Measurements from ENCODE around the gene CERK. TPM values are rescaled to one million over a fixed set of nuclear protein-coding genes. Genes with fewer than 3 reads are reported as not detected.

The CERK gene
- total RNA-seq, 3 donors from 2014 or later = 40.3 to 51.7 (median 50.0) TPM

DNA sequence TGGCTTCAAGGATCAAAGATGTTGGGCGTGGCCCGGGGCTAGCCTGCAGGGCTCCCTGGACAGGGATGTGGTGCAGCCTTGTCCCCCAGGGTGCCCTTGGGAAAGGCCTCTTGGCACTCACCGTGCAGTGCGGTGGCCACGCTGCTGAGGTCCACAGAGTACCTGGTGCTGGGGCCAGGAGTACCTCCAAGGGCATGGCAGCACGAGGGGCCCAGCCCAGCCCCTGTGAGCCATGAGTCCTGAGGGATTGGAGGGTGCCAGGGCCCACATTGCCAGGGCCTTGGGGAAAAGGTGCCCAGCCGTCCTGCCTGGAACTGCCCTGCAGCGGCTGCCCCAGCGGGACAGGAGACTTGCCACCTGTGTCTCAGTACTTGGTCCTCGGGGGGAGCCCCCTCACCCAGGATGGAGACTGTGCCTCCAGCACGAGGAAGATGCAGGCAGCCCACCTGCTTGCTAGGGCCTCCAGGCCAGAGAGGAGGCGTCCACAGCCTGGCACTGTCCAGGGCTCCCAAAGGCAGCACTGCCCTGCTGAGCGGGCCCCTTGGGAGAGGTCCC lies 73.7 kb downstream of the CERK start:
- ATAC-seq = no peak

DNA sequence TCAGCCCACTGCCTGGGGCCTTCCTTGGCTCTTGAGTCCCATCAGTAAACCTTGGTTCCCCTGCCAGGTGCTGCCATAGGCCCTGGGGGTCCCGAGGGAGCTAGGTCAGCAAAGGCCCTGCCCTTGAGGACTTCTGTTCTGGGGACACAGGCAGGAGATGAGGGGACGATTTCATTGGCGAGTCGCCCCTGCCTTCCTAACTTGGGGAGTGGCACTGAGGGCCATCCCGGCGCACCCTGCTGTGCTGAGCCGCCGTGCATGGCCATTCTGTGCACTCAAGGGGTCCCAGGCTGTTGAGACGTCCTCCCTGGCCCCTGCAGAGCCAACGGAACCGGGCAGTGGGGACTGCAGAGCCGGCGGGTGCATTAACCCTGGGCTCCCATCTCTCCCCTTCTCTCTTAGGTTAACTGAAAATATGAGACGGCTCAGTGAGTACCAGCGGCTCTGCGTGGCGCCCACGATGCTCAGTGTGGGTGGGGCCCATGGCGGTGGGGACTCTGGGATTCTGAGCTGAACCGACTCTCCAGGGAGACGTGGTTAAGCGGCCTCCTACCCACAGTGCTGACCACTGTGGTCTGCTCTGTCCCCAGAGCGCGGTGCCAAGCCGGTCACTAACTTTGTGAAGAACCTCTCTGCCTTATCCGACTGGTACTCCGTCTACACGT lies 74.5 kb downstream of the CERK start:
- H3K36me3 ChIP-seq (ENCODE audit: low read depth) = no peaks in the 10 kb centered on the region
- no peak overlapping the region for H3K4me3 ChIP-seq
- TF ChIP-seq, protein P1, sequence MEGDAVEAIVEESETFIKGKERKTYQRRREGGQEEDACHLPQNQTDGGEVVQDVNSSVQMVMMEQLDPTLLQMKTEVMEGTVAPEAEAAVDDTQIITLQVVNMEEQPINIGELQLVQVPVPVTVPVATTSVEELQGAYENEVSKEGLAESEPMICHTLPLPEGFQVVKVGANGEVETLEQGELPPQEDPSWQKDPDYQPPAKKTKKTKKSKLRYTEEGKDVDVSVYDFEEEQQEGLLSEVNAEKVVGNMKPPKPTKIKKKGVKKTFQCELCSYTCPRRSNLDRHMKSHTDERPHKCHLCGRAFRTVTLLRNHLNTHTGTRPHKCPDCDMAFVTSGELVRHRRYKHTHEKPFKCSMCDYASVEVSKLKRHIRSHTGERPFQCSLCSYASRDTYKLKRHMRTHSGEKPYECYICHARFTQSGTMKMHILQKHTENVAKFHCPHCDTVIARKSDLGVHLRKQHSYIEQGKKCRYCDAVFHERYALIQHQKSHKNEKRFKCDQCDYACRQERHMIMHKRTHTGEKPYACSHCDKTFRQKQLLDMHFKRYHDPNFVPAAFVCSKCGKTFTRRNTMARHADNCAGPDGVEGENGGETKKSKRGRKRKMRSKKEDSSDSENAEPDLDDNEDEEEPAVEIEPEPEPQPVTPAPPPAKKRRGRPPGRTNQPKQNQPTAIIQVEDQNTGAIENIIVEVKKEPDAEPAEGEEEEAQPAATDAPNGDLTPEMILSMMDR (IDR thresholded peaks at IDR 0.05) = no peak
- intact Hi-C loops (cut with DNase I, micrococcal nuclease) = no loop called here
- H3K9me3 ChIP-seq = no peaks in the 10 kb centered on the region
- H3K4me1 ChIP-seq (ENCODE audit: low read depth) = peaks cover 15% of the 10 kb centered on the region
- no peak for ATAC-seq
- DNase-seq = no peak

More for the DNA sequence above, 73.7 kb downstream of the CERK start:
- Histone ChIP-seq H3K36me3 (ENCODE audit: low read depth) (no peaks in the 10 kb centered on the region), H3K4me3 (no peak overlapping the region), H3K4me1 (ENCODE audit: low read depth) (peaks cover 15% of the 10 kb centered on the region), H3K9me3 (no peaks in the 10 kb centered on the region)
- intact Hi-C loops (cut with DNase I, micrococcal nuclease) = no loop called here
- TF ChIP-seq, protein P1 (IDR thresholded peaks at IDR 0.05) = no peak
- DNase-seq = no peak

DNA sequence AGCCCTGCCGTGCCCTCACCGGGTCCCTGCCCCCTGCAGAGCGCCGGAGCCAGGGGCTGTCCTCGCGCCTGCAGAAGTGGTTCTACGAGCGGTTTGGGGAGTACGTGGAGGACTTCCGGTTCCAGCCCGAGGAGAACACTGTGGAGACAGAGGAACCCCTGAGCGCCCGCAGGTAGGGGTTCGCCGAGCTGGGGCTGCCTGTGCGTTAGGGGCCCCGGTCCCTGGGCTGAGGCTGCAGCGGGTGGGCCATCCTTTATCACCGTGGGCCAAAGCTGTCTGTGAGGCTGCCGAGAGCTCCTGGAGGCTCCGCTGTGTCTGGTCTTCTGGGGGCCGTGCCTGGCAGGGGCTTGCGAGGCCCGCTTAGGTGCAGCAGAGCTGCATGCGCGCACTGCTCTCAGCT lies 75.1 kb downstream of the CERK start:
- H3K4me3 ChIP-seq = no peak overlapping the region
- no peak for DNase-seq
- H3K9me3 ChIP-seq = no peaks in the 10 kb centered on the region
- TF ChIP-seq, protein P1 (IDR thresholded peaks at IDR 0.05) = no peak
- no peak for ATAC-seq
- peaks cover 15% of the 10 kb centered on the region for H3K4me1 ChIP-seq (ENCODE audit: low read depth)
- intact Hi-C loops (cut with DNase I, micrococcal nuclease) = no loop called here
- H3K36me3 ChIP-seq (ENCODE audit: low read depth) = no peaks in the 10 kb centered on the region

DNA sequence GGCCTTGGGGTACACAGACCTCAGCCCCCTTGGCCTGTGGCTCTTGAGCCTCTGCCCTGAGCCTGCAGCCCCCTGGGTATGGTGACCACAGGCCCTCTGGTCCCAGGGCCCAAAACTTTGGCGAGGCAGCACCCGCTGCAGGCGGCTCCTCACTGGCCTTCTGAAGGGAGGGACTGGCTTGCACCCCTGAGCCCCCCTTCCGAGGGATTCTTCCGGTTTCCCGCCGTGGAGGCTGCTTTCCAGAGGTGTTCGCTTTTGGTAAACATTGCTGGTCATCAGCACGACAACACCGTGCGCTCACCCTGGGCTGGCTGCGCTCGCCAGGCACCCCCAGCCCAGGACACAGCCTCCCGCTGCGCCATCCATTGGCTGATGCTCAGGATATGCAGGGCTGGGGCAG lies 75.8 kb downstream of the CERK start:
- no peak overlapping the region for H3K4me3 ChIP-seq
- H3K4me1 ChIP-seq (ENCODE audit: low read depth) = peaks cover 15% of the 10 kb centered on the region
- H3K9me3 ChIP-seq = no peaks in the 10 kb centered on the region
- DNase-seq (no peak), ATAC-seq (no peak)
- no peaks in the 10 kb centered on the region for H3K36me3 ChIP-seq (ENCODE audit: low read depth)
- intact Hi-C loops (cut with DNase I, micrococcal nuclease) = no loop called here
- TF ChIP-seq, protein P1 (IDR thresholded peaks at IDR 0.05) = no peak

DNA sequence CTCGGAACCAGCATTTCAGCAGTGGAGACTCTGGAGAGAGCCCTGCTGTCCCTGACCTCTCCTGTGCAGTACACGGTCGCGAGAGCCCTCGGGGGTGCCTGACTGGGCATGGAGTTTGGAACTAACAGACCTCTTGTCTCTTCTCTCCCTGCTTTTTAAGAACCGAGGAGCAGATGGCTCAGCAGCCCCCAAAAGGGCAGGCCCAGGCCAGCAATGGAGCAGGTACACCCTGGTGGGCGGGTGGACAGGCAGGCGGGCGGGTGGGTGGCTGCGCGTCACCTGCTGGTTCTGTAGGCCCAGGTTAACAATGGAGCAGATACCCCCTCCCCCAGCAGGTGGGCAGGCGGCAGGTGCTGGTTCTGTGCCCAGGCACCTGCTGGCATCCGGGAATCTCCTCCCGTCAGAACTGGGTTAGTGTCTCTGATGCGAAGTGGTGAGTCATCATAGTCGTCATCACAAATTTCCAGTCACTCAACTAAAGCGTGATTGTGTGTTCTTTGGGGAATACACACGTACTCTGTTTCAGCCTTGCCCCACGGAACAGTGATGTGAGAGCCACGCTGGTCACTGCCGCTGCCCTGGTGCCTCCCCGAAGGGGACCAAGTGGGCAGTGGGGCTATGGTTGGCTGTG lies 76.7 kb downstream of the CERK start:
- DNase-seq (no peak), ATAC-seq (peak; percentile 69)
- peaks cover 15% of the 10 kb centered on the region for H3K4me1 ChIP-seq (ENCODE audit: low read depth)
- no peak overlapping the region for H3K4me3 ChIP-seq
- TF ChIP-seq, protein P1 (IDR thresholded peaks at IDR 0.05) = no peak
- H3K9me3 ChIP-seq = no peaks in the 10 kb centered on the region
- H3K36me3 ChIP-seq (ENCODE audit: low read depth) = no peaks in the 10 kb centered on the region
- intact Hi-C loops (cut with DNase I, micrococcal nuclease) = no loop called here

Data from mucosa of descending colon (tissue), 3 donors.